HG03095 (cell line): ENCODE results near the gene CDHR2.

Source experiments
- ATAC-seq: cut with Tn5 transposase; IDR thresholded peaks from one replicate; pipeline ENCODE4 v1.9.1; 2021; ENCODE audit warnings: moderate library complexity; ENCODE audit not compliant: unreplicated experiment

The CDHR2 gene

DNA sequence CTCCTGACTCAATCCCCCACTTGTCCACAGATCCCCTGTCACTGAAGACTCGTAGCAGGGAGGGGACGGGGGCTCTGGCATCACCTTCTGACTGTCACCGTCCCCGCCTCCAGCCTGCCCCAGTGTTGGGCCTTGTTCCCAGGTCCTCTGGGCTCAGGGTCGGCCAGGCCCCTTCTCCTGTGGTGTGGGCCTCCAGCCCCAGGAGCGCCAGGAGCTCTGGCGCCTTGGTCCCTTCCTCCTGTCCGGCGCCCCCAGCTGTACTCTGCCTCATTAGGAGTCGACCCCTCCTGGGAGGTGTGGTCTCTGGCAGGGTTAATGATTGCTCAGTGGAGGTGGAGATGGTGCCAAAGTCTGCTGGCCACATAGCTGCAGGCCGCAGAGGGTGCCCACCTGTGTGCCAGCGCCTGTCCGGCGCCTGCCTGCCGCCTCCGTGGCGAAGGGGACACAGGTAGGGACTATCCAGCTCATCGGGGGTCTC, at the start of gene CDHR2:
Gene CDHR2, plus strand, starts transcription at position 376 of the 478 bp plus-strand sequence. CDS start 16,011 bp downstream, outside the sequence.
- ATAC-seq = no peak

GRCh38 chr5:176500511-176500910, 48.6 kb upstream of the CDHR2 start:
- ATAC-seq = no peak

DNA sequence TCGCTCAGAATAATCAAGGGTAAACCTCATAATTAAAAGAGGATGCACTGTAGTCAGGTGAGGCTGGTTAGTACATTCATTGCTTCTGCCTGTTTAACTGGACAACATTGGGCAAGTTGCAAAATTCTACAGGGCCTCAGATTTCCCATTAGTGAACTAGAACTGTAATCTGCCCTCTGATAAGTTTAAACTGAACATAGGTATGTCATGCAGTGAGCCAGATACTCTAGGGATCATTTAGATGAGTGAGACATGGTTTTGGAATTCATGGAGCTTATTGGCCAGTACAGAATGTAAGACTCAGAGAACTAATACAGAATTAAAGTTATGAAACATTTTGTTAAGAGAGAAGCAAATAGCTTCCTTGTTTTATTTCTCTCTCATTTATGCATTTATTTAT, 47.8 kb upstream of the CDHR2 start:
- ATAC-seq = no peak

DNA sequence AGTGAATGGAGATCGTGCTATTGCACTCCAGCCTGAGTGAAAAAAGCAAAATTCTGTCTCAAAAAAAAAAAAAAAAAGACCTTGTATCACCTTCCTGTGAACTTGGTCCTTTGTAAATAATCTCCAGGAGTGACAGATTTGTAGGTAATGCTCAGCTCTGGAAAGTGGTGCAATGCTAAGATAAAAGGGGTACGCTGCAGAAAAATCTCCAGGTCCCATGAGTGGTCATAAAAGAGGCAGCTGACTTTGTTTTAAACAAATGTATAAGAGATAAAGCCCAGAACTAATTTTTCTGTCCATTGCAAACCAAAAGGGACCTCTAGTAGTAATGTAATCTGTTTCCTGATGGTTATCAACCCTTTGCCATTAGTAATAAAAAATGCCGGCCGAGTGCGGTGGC, 45.6 kb upstream of the CDHR2 start:
- no peak for ATAC-seq

GRCh38 chr5:176507911-176508310, 41.2 kb upstream of the CDHR2 start:
- no peak for ATAC-seq

DNA sequence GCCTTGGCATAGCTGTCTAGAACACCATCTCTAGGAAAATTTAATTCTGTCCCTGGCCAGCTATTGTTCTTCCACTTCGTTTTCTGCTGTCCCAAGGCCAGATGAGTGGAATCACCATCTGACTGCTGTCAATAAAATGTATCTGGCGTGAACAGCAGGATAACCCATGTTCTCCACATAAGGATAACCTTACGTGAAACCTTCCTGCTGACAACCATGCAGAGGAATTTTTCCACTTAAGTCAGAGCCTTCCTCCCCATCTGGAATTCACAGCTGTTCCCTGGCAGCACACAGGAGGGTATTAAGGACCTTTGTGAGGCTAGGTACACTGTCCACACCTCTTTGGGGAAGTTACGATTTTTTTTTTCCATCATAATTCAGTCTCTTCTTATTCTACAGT, 40.5 kb upstream of the CDHR2 start:
- ATAC-seq = no peak

- ATAC-seq = no peak
Observed at GRCh38 chr5:176513788-176514187, 35.4 kb upstream of the CDHR2 start.

GRCh38 chr5:176514244-176514950, 34.7 kb upstream of the CDHR2 start:
- ATAC-seq = no peak

DNA sequence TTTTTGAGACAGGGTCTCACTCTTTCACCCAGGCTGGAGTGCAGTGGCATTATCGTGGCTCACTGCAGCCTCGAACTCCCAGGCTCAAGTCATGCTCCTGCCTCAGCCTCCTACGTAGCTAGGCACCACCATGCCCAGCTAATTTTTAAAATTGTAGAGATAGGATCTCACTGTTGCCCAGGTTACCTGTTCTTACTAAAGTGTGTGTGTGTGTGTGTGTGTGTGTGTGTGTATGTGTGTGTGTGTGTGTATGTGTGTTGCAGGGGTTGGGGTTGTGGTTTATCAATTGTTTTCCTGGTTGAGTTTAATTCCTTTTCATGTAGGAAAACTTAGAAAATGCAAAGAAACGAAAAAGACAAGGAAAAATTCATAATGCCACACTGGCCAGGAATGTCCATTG, 33.7 kb upstream of the CDHR2 start:
- ATAC-seq = no peak

- no peak for ATAC-seq
Observed at GRCh38 chr5:176517053-176517661, 32.0 kb upstream of the CDHR2 start.

- no peak for ATAC-seq
Observed at GRCh38 chr5:176519810-176520720, 29.1 kb upstream of the CDHR2 start.

GRCh38 chr5:176521286-176521685, 27.9 kb upstream of the CDHR2 start:
- no peak for ATAC-seq

- ATAC-seq = no peak
Observed at GRCh38 chr5:176521699-176522263, 27.4 kb upstream of the CDHR2 start.

DNA sequence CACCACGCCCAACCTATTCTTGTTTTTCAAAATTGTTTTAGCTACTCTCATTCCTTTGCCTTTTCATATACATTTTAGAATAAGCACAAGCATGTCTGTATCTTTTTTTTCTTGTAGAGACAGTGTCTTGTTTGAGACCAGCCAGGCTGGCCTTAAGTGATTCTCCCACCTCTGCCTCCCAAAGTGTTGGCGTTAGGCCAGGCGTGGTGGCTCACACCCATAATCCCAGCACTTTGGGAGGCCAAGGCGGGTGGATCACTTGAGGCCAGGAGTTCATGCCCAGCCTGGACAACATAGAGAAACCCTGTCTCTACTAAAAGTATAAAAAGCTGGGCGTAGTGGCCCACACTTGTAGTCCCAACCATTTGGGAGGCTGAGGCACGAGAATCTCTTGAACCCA, 25.0 kb upstream of the CDHR2 start:
- ATAC-seq = no peak

- ATAC-seq = no peak
Observed at GRCh38 chr5:176524987-176525386, 24.2 kb upstream of the CDHR2 start.

DNA sequence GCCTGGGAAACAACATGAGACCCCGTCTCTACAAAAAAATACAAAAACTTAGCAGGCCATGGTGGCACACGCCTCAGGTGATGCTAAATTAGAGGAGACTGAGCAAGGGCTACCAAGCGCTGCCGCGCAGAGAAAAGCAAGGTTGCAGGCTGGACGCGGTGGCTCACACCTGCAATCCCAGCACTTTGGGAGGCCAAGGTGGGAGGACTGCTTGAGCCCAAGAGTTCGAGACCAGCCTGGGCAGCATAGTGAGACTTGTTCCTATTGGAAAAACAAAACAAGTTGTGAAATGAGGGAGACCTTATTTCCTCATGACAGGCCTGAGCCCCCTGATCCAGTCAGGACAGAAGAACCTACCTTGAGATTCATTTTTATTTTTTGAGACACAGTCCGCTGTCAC, 23.5 kb upstream of the CDHR2 start:
- ATAC-seq = no peak

GRCh38 chr5:176526462-176526861, 22.7 kb upstream of the CDHR2 start:
- no peak for ATAC-seq

GRCh38 chr5:176527246-176528222, 21.6 kb upstream of the CDHR2 start:
- ATAC-seq = no peak

GRCh38 chr5:176528301-176528700, 20.8 kb upstream of the CDHR2 start:
- ATAC-seq = no peak

GRCh38 chr5:176528761-176529115, 20.4 kb upstream of the CDHR2 start:
- no peak for ATAC-seq
